Fibroblast of villous mesenchyme (primary cell): ENCODE measurements around the gene TLR1. TPM values are rescaled to one million over a fixed set of nuclear protein-coding genes. Genes with fewer than 3 reads are reported as not detected.

ENCODE experiments used
- DNase-seq: peaks from one replicate; pipeline ENCODE4 v3.0.0-alpha.2; 2010; ENCODE audit warnings: low read depth
- H3K4me3 ChIP-seq: 2 replicates; pipeline ENCODE4 v1.5.1; 2011; ENCODE audit warnings: low read depth, mild to moderate bottlenecking, low read length
- total RNA-seq: library from RNA; depleted of rRNA; stranded (reverse); fragments of >200 nt; gene quantifications from 2 replicates; pipeline ENCODE4 v1.2.3, GENCODE V29; 2012
- TF ChIP-seq, protein P1 (sequence below): IDR thresholded peaks from 2 replicates; pipeline ENCODE4 v1.5.1; 2012; ENCODE audit warnings: low read depth, mild to moderate bottlenecking, low read length; ENCODE audit not compliant: insufficient read depth

The TLR1 gene
- total RNA-seq, 1 donor, result 0.86 TPM

DNA sequence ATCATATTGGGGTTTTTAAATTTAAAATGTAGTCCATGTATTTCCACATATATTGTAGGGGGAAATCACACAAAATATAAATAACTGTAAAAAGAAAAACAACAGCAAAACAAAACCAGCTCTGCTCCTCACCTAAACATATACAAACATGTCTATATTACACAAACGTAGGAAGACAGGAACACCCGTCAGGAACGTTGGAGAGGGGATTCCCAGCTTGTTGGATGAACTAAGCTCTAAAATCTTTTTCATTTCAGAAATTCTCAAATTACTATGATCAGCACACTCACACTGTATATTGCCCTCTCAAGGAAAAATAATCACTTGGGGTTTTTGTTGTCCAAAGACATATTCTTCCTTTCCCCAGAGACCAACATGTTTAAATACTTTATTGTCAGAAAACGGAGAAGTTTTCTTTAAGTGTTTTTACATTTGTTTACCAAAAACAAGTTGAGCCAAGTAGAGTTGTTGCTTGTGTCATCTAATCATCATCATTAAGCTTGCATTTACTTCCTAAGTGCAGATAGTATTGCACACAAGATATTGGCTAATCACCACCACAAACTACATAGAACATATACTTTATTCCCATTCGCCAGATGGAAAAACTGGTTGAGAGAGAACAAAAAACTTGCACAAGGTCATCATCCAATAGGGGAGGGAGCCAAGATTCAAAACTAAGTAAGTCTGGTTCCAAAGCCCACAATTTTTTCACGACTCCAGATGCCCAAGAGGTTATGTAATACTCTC lies 19.4 kb downstream of the TLR1 start:
- no peak overlapping the region for H3K4me3 ChIP-seq
- TF ChIP-seq, protein P1, sequence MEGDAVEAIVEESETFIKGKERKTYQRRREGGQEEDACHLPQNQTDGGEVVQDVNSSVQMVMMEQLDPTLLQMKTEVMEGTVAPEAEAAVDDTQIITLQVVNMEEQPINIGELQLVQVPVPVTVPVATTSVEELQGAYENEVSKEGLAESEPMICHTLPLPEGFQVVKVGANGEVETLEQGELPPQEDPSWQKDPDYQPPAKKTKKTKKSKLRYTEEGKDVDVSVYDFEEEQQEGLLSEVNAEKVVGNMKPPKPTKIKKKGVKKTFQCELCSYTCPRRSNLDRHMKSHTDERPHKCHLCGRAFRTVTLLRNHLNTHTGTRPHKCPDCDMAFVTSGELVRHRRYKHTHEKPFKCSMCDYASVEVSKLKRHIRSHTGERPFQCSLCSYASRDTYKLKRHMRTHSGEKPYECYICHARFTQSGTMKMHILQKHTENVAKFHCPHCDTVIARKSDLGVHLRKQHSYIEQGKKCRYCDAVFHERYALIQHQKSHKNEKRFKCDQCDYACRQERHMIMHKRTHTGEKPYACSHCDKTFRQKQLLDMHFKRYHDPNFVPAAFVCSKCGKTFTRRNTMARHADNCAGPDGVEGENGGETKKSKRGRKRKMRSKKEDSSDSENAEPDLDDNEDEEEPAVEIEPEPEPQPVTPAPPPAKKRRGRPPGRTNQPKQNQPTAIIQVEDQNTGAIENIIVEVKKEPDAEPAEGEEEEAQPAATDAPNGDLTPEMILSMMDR, result no peak
- DNase-seq, result no peak

DNA sequence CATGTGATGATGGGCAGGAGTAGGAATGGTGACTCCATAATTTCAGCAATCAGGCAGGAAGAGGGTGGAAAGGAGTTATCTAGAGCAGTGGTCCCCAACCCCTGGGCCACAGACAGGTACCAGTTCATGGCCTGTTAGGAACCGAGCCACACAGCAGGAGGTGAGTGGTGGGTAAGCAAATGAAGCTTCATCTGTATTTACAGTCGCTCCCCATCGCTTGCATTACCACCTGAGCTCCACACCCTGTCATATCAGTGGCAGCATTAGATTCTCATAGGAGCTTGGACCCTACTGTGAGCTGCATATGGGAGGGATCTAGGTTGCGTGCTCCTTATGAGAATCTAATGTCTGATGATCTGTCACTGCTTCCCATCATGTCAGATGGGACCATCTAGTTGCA lies 20.4 kb downstream of the TLR1 start:
- no peak for DNase-seq
- no peak overlapping the region for H3K4me3 ChIP-seq
- TF ChIP-seq, protein P1, result no peak

DNA sequence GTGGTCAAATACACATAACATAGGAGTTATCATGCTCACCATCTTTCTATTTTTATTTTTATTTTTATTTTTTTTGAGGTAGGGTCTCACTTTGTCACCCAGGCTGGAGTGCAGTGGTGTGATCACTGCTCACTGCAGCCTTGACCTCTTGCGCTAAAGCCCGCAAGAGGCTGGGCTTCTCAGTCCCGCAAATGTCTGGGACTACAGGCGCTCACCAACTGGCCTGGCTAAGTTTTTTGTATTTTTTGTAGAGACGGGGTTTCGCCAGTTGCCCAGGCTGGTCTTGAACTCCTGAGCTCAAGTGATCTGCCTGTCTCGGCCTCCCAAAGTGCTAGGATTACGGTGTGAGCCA lies 21.5 kb downstream of the TLR1 start:
- DNase-seq, result no peak
- TF ChIP-seq, protein P1, result no peak
- H3K4me3 ChIP-seq, result no peak overlapping the region

DNA sequence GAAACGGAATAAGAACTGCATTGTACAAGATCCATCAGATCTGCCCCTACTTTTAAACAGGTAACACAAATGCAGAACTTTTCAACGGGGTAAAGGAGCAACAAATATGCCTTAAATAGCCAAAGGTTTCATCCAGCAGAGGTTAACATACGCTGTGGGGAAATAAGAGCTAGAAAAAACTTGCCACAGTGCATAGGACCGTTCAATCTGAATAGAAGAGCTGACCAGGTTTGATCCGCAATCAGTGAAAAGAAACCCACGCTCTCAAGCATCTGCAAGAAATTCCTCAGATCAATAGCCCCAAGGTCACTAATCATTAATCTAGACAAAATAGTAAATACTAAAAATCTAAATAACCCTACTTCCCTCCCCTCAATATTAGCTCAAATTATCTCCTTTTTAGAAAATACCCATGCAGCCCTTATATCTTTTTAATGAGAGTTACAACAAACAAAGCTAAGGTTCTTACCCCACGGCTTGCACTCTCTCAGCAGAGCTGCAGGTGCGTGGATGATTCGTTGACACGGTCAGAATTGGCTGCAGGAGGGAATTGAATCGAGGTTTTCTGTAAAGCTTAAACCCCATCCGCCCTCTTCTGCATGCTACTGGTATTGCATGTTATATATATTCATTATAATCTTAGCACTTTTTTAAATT lies 22.0 kb downstream of the TLR1 start, which contains the start of gene TLR10:
Gene TLR10 (minus strand): TSS at position 539 of the 657 bp plus-strand sequence. CDS start 7,400 bp downstream, outside the sequence.
- no peak within 1 kb of the TSS for H3K4me3 ChIP-seq
- TF ChIP-seq, protein P1, result peak; percentile 49
- peak; percentile 45 for DNase-seq

DNA sequence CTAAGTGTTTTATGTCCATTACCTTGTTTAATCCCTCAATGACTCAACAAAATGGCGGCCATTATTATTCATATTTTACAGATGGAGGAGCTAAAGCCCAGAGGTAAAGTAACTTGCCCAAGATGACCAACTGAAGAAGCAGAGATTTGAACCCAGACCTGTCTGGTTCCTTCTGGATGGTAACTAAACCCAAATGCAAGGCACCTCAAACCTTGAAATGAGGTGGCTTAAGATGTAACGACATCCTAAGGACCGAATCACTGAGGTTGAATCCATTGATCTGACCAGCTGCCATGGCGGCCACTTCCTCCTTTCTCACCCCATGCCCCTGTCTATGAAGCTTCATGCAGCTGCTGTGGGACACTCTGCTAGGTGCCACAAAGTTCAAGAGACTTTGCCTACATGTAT lies 22.7 kb downstream of the TLR1 start:
- no peak for DNase-seq
- TF ChIP-seq, protein P1, result no peak
- H3K4me3 ChIP-seq, result no peak overlapping the region

DNA sequence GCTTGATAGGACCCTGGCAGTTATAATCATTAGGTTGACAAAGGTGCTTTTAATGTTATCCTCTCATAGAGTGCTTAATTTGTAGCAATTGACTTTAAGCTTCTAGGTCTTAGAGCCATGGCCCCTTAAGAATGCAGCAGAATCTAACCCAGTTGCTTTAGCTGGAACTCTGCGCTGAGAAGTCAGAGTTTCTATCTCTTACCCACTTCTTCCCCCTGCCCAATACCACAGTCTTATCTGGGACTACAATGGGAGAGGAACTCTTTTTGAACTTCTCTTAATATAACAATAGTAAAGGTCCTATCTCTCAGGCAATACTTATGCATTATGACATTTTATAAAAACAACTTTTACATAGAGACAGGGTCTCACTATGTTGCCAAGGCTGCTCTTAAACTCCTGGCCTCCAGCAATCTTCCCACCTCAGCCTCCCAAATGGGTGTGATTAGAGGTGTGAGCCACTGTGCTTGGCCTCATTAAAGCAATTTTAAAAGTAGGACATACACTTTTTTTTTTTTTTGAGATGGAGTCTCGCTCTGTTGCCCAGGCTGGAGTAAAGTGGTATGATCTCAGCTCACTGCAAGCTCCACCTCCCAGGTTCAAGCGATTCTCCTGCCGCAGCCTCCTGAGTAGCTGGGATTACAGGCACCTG lies 23.6 kb downstream of the TLR1 start:
- no peak for DNase-seq
- TF ChIP-seq, protein P1, result no peak

More for the DNA sequence above, 23.6 kb downstream of the TLR1 start:
- no peak overlapping the region for H3K4me3 ChIP-seq
